ENCODE results near the gene SETDB1. TPM values are rescaled to one million over a fixed set of nuclear protein-coding genes. Genes with fewer than 3 reads are reported as not detected.
"Not testable (repeated sequence)": the region's sequence is repeated elsewhere in the genome, so short reads cannot be mapped to it uniquely, and the experiment has no call there.

SETDB1 gene
- 10 to 100 TPM; 26.3 to 63.8 TPM for total RNA-seq

GRCh38 chr1:150926097-150926741 lies at the start of gene SETDB1:
TSS of gene SETDB1 (plus strand) at chr1:150926363. CDS start at chr1:150927715, 1,352 bp downstream.
- H3K4me1 ChIP-seq (replicated peaks) = no peaks in the 10 kb centered on the region
- peak; percentile 92 for DNase-seq (ENCODE audit: low spot score)
- peak within 1 kb of the TSS; percentile 79 to 89 for H3K4me3 ChIP-seq
- H3K9me3 ChIP-seq = no peaks in the 10 kb centered on the region
- intact Hi-C loops (cut with DNase I) = loop anchor here (5.0 kb wide), 1 partner anchor 46 kb away; the partner anchor contains the start of gene CERS2
- WGBS = under 1% methylated on average over 39 of the region's 39 CpGs
- H3K36me3 ChIP-seq = peaks cover 0 to 3% of the 10 kb centered on the region in 2 donors
- peak within 1 kb of the TSS; percentile 81 to 83 for H3K27ac ChIP-seq
- TF ChIP-seq CTCF (IDR thresholded peaks at IDR 0.05) (peak in 3 of 4 experiments; percentile 15 to 24 (median 22)), POLR2AphosphoS5 (IDR thresholded peaks at IDR 0.05) (peak; percentile 98), POLR2A (IDR thresholded peaks at IDR 0.05) (peak; percentile 44)
- H3K27me3 ChIP-seq (replicated peaks; ENCODE audit: insufficient read depth) = no peaks in the 10 kb centered on the region

DNA sequence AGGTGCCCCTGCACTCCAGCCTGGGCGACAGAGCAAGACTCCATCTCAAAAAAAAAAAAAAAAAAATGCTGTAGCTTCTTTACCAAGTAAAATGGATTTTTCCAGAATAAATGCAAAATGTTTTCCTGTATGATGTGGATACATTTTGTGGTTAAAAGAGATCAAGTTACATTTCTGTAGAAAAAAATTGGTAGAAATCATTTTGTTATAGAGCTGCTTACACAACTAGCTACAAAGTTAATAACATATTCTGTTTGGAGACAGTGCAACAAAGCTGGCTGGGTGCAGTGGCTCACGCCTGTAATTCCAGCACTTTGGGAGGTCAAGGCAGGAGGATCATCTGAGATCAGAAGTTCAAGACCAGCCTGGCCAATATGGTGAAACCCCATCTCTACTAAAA lies 47.2 kb upstream of the SETDB1 start:
- H3K27me3 ChIP-seq (replicated peaks; ENCODE audit: insufficient read depth); H3K27ac ChIP-seq; DNase-seq (ENCODE audit: low spot score); H3K9me3 ChIP-seq; H3K4me3 ChIP-seq; H3K36me3 ChIP-seq; H3K4me1 ChIP-seq (replicated peaks): not testable (repeated sequence)
- intact Hi-C loops (cut with DNase I) = loop anchor here (5.0 to 10.0 kb wide), 2 partner anchors 43 to 96 kb away; partner anchors contain the start of gene CERS2
- WGBS = 88% methylated on average over 2 of the region's 2 CpGs

DNA sequence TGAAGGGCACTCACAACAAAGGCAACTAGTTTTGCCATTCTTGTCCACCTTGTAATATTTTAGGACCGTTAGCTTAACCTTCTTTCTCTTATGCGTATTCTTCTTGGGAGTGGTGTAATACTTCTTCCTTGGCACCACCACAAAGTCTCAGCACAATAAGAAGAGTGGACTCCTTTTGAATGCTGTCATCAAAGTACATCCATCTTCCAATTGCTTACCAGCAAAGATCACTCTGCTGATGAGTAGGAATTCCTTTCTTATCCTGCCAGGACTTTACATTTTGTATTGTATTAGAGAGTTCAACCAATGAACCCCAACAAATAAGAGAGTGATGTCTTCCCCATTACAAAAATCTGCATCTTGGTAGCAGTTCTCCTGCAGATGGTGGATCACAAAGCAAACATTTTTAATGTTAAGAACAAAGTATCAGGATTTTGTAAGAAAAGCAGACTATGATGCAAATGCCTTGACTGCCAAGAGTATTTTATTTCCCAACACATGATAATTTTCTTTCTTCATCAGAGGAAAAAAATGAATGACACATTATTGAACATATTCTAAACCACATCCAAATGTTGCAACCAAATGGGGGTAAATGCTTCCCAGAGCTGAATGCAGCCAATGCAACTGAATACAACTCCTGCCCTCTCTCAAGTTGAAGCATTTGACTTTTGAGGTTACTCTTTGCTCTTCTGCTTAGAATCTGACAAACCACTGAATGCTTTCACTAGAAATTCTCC lies 44.7 kb upstream of the SETDB1 start:
- Histone ChIP-seq H3K4me3 (no peak overlapping the region), H3K9me3 (no peaks in the 10 kb centered on the region), H3K27me3 (replicated peaks; ENCODE audit: insufficient read depth) (no peaks in the 10 kb centered on the region), H3K27ac (no peak overlapping the region), H3K36me3 (no peaks in the 10 kb centered on the region), H3K4me1 (replicated peaks) (no peaks in the 10 kb centered on the region)
- intact Hi-C loops (cut with DNase I) = no loop called here
- 57% methylated on average over 2 of the region's 2 CpGs for WGBS
- no peak for TF ChIP-seq POLR2A (IDR thresholded peaks at IDR 0.05)
- TF ChIP-seq CTCF (IDR thresholded peaks at IDR 0.05) = no peak
- no peak for TF ChIP-seq POLR2AphosphoS5 (IDR thresholded peaks at IDR 0.05)
- DNase-seq (ENCODE audit: low spot score) = no peak

- H3K27me3 ChIP-seq (replicated peaks; ENCODE audit: insufficient read depth); H3K36me3 ChIP-seq; H3K9me3 ChIP-seq; H3K4me1 ChIP-seq (replicated peaks); DNase-seq (ENCODE audit: low spot score); H3K4me3 ChIP-seq; intact Hi-C loops (cut with DNase I); H3K27ac ChIP-seq: not testable (repeated sequence)
- WGBS = 89% methylated on average over 5 of the region's 5 CpGs
Measured at GRCh38 chr1:150883121-150883520, 43.0 kb upstream of the SETDB1 start.

- DNase-seq (ENCODE audit: low spot score) = no peak
- Histone ChIP-seq H3K4me3 (no peak within 1 kb of the TSS), H3K27me3 (replicated peaks; ENCODE audit: insufficient read depth) (no peaks in the 10 kb centered on the region), H3K4me1 (replicated peaks) (no peaks in the 10 kb centered on the region), H3K9me3 (no peaks in the 10 kb centered on the region), H3K27ac (no peak within 1 kb of the TSS), H3K36me3 (no peaks in the 10 kb centered on the region)
- 19% methylated on average over 3 of the region's 3 CpGs for WGBS
- intact Hi-C loops (cut with DNase I) = no loop called here
- TF ChIP-seq POLR2AphosphoS5 (IDR thresholded peaks at IDR 0.05) = no peak
- TF ChIP-seq CTCF (IDR thresholded peaks at IDR 0.05) = no peak
- TF ChIP-seq POLR2A (IDR thresholded peaks at IDR 0.05) = no peak
Measured at GRCh38 chr1:150887018-150887417, 39.1 kb upstream of the SETDB1 start, which contains the start of gene CTXND2. TSS of gene CTXND2 (plus strand) at chr1:150887136. CDS start at chr1:150912315, 25,179 bp downstream.

Data from prostate gland (tissue), 2 donors.